GM21576 (cell line): Measurements from ENCODE around the gene NDUFB11.
"Not testable (repeated sequence)": the region's sequence is repeated elsewhere in the genome, so short reads cannot be mapped to it uniquely, and the experiment has no call there.

Source experiments
- ATAC-seq: cut with Tn5 transposase; IDR thresholded peaks from one replicate; pipeline ENCODE4 v1.9.1; 2021; ENCODE audit warnings: mild to moderate bottlenecking, moderate library complexity; ENCODE audit not compliant: unreplicated experiment

Gene NDUFB11

DNA sequence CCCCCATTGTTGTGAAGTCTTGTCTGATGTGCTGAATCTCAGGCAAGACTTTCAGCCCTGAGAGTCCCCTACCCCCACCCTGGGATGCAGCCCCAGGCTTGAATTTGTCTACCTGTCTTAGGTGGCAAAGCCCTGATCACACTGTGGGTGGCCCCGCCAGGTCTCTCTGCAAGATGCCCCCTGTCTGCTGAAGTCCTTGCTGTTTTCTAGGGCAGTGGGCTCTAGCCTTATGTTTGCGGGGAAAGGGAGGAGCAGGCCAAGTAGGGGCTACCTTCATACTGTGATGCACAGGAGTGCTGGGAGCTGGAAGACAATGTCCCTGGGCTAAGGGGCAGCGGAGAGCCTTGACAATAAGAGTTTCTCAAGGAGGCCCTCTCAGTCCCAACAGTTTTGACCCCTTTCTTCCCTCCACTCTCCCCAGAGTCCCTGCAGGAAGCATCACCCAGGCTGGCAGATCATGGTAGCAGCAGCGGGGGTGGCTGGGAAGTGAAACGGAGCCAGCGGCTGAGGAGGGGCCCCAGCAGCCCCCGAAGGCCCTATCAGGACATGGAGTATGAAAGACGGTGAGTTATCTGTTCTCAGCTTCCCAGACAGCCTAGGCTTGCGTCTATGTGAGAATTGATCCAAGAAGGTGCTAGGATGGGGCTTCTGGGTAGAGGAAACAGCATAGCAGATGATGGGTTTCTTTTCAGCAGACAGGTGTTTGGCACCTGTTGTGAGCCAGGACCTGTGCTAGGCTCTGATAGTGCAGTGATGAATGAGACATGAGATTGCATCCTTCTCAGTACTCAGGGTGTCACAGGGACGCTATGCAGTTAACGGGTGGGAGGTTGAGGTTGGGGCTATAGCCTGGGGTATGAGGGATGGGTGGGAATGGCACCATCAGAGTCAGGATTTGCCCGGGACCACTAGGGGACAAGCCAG is 2.7 kb upstream of the NDUFB11 start:
- ATAC-seq = no peak

DNA sequence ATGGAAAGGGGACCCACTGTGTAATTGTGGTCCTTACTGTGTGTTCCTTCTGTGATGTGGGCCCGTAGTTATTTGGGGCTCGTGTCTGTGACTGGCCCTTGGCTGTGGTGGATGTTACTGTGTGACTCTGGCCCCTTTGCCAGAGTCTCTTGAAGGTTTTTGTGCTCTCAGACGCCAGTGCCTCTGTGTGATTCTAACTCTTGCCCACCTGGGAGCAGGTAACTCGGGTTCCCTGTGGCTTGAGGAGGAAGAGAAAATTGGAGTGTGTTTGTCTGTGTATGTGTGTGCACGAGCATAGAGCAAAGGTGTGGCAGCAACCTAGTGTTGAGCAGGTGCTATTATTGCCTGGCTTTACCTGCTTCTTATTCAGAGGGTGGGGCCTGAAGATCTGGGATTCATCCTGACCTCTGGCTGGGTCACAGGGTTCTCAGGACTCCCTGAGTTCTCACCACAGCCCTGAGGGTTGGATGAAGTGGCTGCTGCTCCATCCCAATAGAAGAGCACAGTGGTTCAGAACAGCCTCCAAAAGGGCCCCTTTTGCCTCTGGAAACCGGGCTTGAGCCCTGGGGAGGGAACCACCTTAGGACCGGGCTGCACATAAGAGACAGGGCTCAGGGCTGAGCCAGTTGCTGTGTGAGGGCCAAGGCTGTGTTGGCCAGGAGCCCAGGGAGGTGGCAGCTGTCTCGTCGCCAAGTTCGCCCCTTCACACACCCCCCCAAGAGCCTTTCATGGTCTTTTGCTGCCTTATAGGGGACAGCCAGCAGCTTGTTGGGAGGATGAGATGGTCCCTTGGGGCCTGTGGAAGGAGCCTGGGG is 1.8 kb upstream of the NDUFB11 start:
- no peak for ATAC-seq

DNA sequence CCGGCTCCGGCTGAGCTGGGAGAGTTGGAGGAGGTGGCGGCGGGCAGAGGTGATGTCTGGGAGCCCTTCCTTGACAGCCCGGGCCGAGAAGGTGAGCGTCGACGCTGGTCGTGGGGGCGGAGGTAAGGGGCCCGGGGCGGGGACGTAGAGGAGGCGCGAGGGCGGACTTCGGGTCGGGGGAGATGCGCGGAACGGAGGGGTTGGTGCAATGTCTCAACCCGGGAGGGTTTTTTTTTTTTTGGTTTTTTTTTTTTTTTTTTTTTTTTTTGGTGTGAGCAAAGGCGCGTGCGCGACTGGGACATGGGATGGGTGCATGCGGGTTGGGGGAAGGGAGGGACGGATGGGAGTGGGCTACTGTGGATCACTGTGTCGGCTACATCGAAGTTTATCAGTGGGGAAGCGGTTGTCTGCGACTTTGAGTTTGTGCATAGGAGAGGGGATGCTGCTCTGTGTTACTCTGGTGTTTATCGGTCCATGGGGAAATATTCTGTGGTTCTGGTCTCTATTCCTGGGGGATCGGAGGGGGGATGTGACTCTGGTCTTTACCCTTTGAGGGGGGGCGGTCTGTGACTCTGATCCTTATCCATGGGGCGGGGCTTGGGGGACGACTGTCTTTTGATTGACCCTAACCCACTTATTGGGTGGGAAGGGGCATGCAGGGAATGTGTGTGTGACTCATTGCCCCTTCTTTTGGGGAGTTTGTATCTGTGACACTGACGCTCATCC is 1.1 kb upstream of the NDUFB11 start:
- ATAC-seq = peak; percentile 8

DNA sequence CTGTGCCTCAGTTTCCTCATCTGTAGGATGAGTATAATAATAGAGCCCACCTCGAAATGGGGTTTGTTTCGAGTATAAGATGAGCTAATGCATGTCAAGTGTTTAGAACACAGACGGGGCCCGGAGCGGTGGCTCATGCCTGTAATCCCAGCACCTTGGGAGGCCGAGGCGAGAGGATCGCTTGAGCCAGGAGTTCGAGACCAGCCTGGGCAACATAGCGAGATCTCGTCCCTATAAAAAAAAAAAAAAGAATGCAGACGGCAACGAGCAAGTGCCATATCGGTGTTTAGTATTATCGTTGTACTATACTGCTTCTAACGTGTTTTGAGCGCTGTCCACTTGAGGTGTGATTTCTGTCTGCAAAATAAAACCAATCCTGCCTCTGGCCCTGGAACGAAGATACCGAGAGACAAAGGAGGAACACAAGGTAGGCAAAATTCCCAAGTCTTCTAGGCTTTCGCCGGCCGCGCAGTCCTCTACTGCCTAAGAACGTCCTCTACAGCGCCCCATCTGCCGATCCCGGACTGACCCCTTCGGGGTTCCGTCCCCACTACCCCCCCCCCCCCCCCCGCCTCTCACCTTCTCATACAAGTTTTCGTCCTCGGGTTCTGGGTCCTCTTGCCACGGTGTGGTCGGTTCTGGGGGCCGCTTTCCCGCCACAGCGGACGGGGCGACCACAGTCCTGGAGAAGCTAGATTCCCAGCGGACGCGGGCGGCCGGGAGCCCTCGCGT is 442 bp downstream of the NDUFB11 start:
- ATAC-seq = peak; percentile 8

GRCh38 chrX:47138171-47138570 is 6.3 kb downstream of the NDUFB11 start:
- no peak for ATAC-seq

GRCh38 chrX:47135650-47136049 is 8.9 kb downstream of the NDUFB11 start:
- ATAC-seq = not testable (repeated sequence)

- no peak for ATAC-seq
Observed at GRCh38 chrX:47133493-47133892, 11.0 kb downstream of the NDUFB11 start.

DNA sequence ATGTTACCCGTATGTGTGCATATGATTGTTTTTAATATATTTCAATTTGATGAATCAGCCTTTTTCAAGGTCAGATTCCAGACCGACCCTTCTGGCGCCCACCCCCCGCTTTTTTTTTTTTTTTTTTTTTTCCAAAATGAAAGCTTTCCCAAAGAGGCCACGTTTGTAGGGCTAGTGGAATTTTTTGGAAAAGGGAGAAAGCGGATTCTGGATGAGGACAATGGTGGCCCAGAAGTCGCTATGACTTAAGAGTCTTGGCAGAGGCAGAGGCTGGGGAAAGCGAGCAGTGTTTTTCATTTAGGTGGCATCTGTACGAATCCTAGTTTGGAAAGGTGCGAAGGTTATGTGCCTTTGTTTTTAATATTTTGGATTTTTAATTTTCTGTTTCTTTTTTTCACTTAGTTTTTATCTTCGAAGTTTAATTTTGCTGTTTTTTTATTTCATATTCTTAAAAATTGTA is 14.6 kb downstream of the NDUFB11 start:
- no peak for ATAC-seq

GRCh38 chrX:47129157-47129898 is 15.2 kb downstream of the NDUFB11 start:
- peak; percentile 96 for ATAC-seq

- ATAC-seq = not testable (repeated sequence)
Observed at GRCh38 chrX:47124466-47124865, 20.0 kb downstream of the NDUFB11 start.

- not testable (repeated sequence) for ATAC-seq
Observed at GRCh38 chrX:47116551-47117110, 27.9 kb downstream of the NDUFB11 start.

DNA sequence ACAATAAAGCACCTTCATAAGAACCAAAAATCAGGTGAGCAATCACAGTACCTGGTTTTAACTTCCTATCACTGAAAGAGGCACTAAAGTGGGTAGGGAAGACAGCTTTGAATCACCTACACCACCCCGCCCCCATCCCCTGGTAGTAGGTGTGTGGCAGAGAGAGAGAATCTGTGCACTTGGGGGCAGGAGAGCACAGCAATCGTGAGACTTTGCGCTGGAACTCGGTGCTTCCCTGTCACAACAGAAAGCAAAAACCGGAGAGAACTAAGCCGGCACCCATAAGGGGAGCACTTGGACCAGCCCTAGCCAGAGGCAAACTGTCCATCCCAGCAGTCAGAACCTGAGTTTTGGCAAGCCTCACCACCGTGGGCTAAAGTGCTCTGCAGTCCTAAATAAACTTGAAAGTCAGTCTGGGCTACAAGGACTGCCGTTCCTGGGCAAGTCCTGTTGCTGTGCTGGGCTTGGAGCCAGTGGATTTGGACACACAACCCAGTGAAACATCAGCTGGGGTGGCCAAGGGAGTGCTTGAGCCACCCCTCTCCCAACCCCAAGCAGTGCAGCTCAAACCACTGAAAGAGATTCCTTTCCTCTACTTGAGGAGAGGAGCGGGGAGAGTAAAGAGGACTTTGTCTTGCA is 32.1 kb downstream of the NDUFB11 start:
- ATAC-seq = no peak

DNA sequence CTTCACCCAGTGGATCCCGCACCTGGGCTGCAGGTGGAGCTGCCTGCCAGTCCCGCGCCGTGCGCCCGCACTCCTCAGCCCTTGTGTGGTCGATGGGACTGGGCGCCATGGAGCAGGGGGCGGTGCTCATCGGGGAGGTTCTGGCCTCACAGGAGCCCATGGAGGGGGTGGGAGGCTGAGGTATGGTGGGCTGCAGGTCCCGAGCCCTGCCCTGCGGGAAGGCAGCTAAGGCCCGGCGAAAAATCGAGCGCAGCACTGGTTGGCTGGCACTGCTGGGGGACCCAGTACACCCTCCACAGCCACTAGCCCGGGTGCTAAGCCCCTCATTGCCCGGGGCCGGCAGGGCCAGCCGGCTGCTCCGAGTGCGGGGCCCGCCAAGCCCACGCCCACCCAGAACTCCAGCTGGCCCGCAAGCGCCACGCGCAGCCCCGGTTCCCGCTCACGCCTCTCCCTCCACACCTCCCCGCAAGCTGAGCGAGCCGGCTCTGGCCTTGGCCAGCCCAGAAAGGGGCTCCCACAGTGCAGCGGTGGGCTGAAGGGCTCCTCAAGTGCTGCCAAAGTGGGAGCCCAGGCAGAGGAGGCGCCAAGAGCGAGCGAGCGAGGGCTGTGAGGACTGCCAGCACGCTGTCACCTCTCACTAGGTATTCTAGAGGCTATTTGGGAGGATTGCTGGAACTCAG is 33.4 kb downstream of the NDUFB11 start:
- ATAC-seq = not testable (repeated sequence)

- no peak for ATAC-seq
Observed at GRCh38 chrX:47101206-47101605, 43.3 kb downstream of the NDUFB11 start.

- no peak for ATAC-seq
Observed at GRCh38 chrX:47098338-47099094, 46.0 kb downstream of the NDUFB11 start.

GRCh38 chrX:47097018-47097417 is 47.5 kb downstream of the NDUFB11 start:
- ATAC-seq = no peak

GRCh38 chrX:47093860-47094259 is 50.6 kb downstream of the NDUFB11 start:
- ATAC-seq = no peak

- no peak for ATAC-seq
Observed at GRCh38 chrX:47093248-47093647, 51.3 kb downstream of the NDUFB11 start.
